ENCODE results near the gene ZNF662.

DNA sequence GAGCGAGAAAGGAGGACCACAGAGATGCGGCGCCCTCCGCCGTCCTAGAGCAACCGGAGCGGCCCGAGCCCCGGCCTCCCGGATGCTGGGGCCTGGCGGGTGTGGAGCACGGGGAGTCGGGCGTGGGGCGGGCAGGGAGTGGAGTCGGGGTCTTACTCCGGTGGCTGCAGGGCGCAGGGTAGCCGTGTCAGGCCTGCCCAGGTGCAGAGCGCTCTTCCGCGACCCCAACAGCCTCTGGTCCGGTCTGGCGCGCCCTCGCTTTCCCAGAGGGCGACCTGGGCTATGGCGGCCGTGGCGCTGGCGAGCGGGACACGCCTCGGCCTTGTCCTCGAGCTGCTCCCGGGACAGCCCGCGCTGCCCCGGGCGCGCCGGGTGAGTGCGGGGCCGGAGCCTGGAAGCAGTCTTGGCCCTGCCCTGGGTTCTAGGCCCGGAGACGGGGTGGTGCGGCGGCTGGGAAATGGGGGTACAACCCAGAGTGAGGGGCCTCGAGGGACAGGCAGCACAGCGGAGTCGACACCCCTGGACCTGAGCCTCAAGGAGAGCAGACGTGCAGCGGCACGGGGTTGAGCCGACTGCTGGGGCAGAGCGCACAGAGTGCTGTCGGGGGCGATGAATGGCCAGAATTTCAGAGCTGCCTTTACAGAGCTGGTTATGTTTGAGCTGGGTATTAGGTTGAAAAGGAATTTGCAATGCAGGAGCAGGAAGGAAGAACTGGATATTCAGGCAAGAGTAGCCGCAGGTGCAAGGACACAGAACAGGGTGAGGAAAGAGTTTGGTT lies at the start of gene ZNF662:
- TF ChIP-seq CTCF (IDR thresholded peaks at IDR 0.05) (no peak), POLR2AphosphoS5 (IDR thresholded peaks at IDR 0.05) (no peak)

All from prostate gland (tissue), 2 donors.